HTERT RPE-1 (cell line): Measurements from ENCODE around the gene C3orf20.
"Not testable (repeated sequence)": the region's sequence is repeated elsewhere in the genome, so short reads cannot be mapped to it uniquely, and the experiment has no call there.

Experiments used
- in situ Hi-C: fragments of 300-500 bp; cut with MboI; formaldehyde crosslinking; loops from 4 replicates; pipeline ENCODE4 v1.14.3; 2020; ENCODE audit warnings: low sequenced_read_pairs

C3orf20 gene

GRCh38 chr3:14793858-14794234 is 118.9 kb downstream of the C3orf20 start:
- in situ Hi-C loops, result no loop called here

GRCh38 chr3:14794435-14794834 is 119.5 kb downstream of the C3orf20 start:
- in situ Hi-C loops, result no loop called here

GRCh38 chr3:14795996-14796395 is 121.1 kb downstream of the C3orf20 start:
- in situ Hi-C loops, result no loop called here

GRCh38 chr3:14796403-14797077 is 121.6 kb downstream of the C3orf20 start:
- in situ Hi-C loops, result no loop called here

GRCh38 chr3:14797731-14798130 is 122.8 kb downstream of the C3orf20 start:
- in situ Hi-C loops, result no loop called here

- in situ Hi-C loops, result no loop called here
Measured at GRCh38 chr3:14798231-14798630, 123.3 kb downstream of the C3orf20 start.

GRCh38 chr3:14799146-14799545 is 124.2 kb downstream of the C3orf20 start:
- in situ Hi-C loops, result no loop called here

- in situ Hi-C loops, result no loop called here
Measured at GRCh38 chr3:14801031-14801430, 126.1 kb downstream of the C3orf20 start.

GRCh38 chr3:14801668-14802380 is 126.9 kb downstream of the C3orf20 start:
- in situ Hi-C loops, result no loop called here

GRCh38 chr3:14802381-14802731 is 127.4 kb downstream of the C3orf20 start:
- in situ Hi-C loops, result no loop called here

- in situ Hi-C loops, result no loop called here
Measured at GRCh38 chr3:14803101-14803980, 128.4 kb downstream of the C3orf20 start.

- in situ Hi-C loops, result no loop called here
Measured at GRCh38 chr3:14803981-14804834, 129.3 kb downstream of the C3orf20 start.

- in situ Hi-C loops, result no loop called here
Measured at GRCh38 chr3:14804835-14805780, 130.2 kb downstream of the C3orf20 start.

- in situ Hi-C loops, result no loop called here
Measured at GRCh38 chr3:14805961-14806537, 131.1 kb downstream of the C3orf20 start.

GRCh38 chr3:14806641-14807263 is 131.8 kb downstream of the C3orf20 start:
- in situ Hi-C loops, result no loop called here

- in situ Hi-C loops, result no loop called here
Measured at GRCh38 chr3:14808025-14808424, 133.1 kb downstream of the C3orf20 start.

GRCh38 chr3:14808502-14809266 is 133.7 kb downstream of the C3orf20 start:
- in situ Hi-C loops, result no loop called here

GRCh38 chr3:14809611-14810010 is 134.7 kb downstream of the C3orf20 start:
- in situ Hi-C loops, result not testable (repeated sequence)
